ENCODE results near the gene TFAP2A. TPM values are rescaled to one million over a fixed set of nuclear protein-coding genes. Genes with fewer than 3 reads are reported as not detected.
A peak's percentile ranks its signal among the peaks of the same experiment; 100 is the strongest.

TFAP2A gene
- total RNA-seq, 1 experiment from 2014 or later: not detected

DNA sequence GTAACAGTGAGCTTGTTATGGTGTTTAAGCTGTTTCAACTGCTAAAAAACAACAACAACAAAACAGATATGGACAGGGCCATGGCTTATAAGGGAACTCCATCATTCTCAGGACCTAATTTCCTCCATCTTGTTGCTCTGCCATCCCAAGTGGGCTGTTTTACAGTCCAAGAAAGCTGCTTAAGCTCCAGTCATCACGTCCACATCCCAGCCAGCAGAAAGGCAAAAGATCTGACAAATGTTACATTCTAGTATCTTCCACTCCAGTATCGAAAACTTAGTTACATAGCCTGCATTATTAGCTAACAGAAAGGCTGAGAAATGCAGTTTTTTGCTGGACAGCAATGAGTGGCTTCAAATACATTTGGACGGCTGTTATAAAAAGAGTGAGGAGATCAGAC is 23.0 kb upstream of the TFAP2A start:
- Histone ChIP-seq H3K36me3 (replicated peaks; ENCODE audit: control insufficient read depth, insufficient read depth, low read length) (no peaks in the 10 kb centered on the region), H3K4me3 (ENCODE audit: insufficient read depth, low read depth, low read length) (no peak overlapping the region), H3K27me3 (ENCODE audit: control insufficient read depth, insufficient read depth, low read length) (no peaks in the 10 kb centered on the region)
- no peak for DNase-seq

DNA sequence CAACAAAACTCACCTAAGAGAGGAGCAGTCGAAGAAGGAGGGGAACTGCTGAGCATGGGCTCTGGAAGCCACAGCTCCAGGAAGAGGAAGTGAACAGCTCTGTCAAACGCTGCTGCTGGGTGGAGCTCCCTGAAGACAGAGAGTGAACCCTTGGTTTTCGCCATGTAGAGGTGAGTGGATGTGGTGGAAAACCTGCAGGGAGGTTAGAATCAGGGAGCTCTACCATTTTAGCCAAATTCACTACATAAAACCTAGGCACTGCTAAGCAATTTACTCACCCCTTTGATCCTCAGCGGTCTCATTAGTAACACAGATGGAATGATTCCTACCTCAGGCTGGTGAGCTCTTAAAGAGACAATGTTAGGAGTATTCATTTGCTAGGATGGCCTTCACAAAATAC is 19.4 kb upstream of the TFAP2A start:
- Histone ChIP-seq H3K4me3 (ENCODE audit: insufficient read depth, low read depth, low read length) (no peak overlapping the region), H3K27me3 (ENCODE audit: control insufficient read depth, insufficient read depth, low read length) (peaks cover 2% of the 10 kb centered on the region; the same call in 1 of the 2 replicates), H3K36me3 (replicated peaks; ENCODE audit: control insufficient read depth, insufficient read depth, low read length) (no peaks in the 10 kb centered on the region)
- no peak for DNase-seq

DNA sequence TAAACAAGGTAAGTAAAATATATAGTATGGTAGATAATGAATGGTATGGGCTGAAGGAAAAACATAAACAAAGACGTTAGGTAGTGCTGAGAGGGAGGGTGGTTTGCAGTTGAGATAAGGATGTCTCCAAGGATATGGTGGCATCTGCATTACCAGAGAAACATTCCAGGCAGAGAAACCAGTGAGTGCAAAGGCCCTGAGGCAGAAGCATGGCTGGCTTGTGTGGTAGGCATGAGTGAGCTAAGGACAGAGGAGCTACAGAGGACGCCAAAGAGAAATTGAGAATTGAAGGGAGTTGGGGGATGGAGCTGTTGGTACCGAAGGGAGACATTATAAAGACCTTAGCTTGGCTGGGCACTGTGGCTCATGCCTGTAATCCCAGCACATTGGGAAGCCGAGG is 18.4 kb upstream of the TFAP2A start:
- H3K36me3 ChIP-seq (replicated peaks; ENCODE audit: control insufficient read depth, insufficient read depth, low read length): no peaks in the 10 kb centered on the region
- no peak overlapping the region for H3K4me3 ChIP-seq (ENCODE audit: insufficient read depth, low read depth, low read length)
- no peak for DNase-seq
- H3K27me3 ChIP-seq (ENCODE audit: control insufficient read depth, insufficient read depth, low read length): peaks cover 9% of the 10 kb centered on the region

GRCh38 chr6:10431423-10432164 is 16.7 kb upstream of the TFAP2A start:
- Histone ChIP-seq H3K4me3 (ENCODE audit: insufficient read depth, low read depth, low read length) (no peak overlapping the region), H3K36me3 (replicated peaks; ENCODE audit: control insufficient read depth, insufficient read depth, low read length) (no peaks in the 10 kb centered on the region), H3K27me3 (ENCODE audit: control insufficient read depth, insufficient read depth, low read length) (peaks cover 26% of the 10 kb centered on the region)
- no peak for DNase-seq

DNA sequence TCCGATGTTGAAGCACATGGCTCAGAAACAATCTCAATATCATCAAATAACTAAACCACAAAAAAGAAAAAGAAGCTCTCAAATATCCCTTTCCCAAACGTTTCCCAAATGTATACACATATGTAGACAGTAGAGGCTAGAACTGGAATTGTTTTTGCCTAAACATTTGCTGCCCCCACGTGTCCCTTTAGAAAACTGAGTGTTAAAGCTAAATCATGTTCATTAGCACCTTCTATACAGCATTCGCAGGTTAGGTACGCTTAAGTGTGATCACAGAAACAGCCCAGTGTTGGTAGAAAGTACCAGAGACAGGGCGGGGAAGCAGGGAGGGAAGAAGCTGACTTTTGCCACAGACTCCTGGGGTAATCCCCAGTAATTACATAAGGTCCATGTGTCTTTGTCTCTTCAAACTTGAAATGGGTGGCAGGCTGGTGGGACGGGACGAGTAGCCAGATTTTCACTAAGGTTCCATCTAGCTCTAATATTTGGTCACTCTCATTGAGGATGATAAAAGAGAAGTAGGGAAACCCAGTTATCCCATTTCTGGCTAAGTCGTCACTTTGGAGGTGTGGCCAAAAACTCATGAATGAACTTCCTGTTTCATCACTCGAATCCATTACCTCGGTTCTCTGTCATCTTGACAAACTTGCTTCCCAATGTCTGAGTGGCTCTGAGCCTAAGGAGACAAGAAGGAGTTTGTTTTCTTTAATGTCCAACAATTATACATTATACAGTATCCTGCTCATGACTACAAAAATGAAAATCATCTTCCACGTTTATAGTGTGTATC is 15.0 kb upstream of the TFAP2A start:
- H3K36me3 ChIP-seq (replicated peaks; ENCODE audit: control insufficient read depth, insufficient read depth, low read length): no peaks in the 10 kb centered on the region
- peaks cover 44% of the 10 kb centered on the region for H3K27me3 ChIP-seq (ENCODE audit: control insufficient read depth, insufficient read depth, low read length)
- DNase-seq: peak; percentile 55
- H3K4me3 ChIP-seq (ENCODE audit: insufficient read depth, low read depth, low read length): no peak overlapping the region

DNA sequence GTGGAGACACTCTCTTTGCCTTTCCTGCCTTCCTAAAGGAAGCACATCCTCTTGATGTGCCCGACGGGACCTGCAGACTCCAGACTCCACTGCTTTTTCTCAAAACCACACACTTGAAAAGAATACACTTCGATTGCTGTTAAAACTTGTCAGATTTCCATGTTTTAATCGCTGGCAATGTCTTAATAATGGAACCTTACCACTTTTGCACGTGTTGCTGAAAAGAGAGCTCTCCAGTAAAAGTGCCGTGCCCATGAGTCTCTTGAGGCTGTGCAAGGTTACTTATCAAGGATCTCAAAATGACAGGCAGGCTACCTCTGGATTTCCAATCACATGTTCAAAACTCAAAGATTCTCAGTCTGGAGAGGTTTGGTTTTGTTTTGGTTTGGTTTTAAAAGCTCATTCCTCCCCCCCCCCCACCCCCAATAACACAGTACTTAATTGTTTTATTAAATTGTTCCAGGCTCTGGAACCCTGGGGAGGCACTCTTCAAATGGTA is 12.0 kb upstream of the TFAP2A start:
- no peak for DNase-seq
- Histone ChIP-seq H3K36me3 (replicated peaks; ENCODE audit: control insufficient read depth, insufficient read depth, low read length) (no peaks in the 10 kb centered on the region), H3K27me3 (ENCODE audit: control insufficient read depth, insufficient read depth, low read length) (peaks cover 74% of the 10 kb centered on the region), H3K4me3 (ENCODE audit: insufficient read depth, low read depth, low read length) (peak overlapping the region; percentile 33)

GRCh38 chr6:10425975-10426780 is 11.3 kb upstream of the TFAP2A start:
- peak overlapping the region; percentile 33 for H3K4me3 ChIP-seq (ENCODE audit: insufficient read depth, low read depth, low read length)
- H3K27me3 ChIP-seq (ENCODE audit: control insufficient read depth, insufficient read depth, low read length): peaks cover 81% of the 10 kb centered on the region
- H3K36me3 ChIP-seq (replicated peaks; ENCODE audit: control insufficient read depth, insufficient read depth, low read length): no peaks in the 10 kb centered on the region
- DNase-seq: peak; percentile 83

GRCh38 chr6:10425176-10425974 is 10.5 kb upstream of the TFAP2A start:
- DNase-seq: no peak
- H3K4me3 ChIP-seq (ENCODE audit: insufficient read depth, low read depth, low read length): peak overlapping the region; percentile 33
- peaks cover 89% of the 10 kb centered on the region for H3K27me3 ChIP-seq (ENCODE audit: control insufficient read depth, insufficient read depth, low read length)
- no peaks in the 10 kb centered on the region for H3K36me3 ChIP-seq (replicated peaks; ENCODE audit: control insufficient read depth, insufficient read depth, low read length)

DNA sequence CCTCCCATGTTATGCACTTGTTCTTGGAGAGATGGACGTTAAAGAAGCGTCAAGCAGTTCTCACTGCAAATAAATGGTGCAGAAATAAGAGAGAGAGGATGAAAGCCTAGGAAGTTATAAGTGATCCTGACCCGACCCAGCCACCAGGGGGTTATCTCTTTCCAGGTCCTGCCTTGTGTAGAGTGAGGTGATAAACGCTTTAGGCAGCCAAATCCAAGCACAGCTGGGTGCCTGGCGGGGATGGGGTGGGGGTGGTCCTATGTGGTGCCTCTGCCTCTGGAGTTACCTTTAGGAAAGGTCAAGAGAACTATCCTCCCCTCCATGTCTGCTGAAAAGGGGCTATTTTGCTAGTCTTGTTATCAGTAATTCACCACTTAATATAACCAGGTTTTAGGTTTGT is 9.2 kb upstream of the TFAP2A start:
- DNase-seq: peak; percentile 63
- H3K36me3 ChIP-seq (replicated peaks; ENCODE audit: control insufficient read depth, insufficient read depth, low read length): no peaks in the 10 kb centered on the region
- H3K4me3 ChIP-seq (ENCODE audit: insufficient read depth, low read depth, low read length): no peak overlapping the region
- peaks cover 100% of the 10 kb centered on the region for H3K27me3 ChIP-seq (ENCODE audit: control insufficient read depth, insufficient read depth, low read length)

- no peak for DNase-seq
- H3K4me3 ChIP-seq (ENCODE audit: insufficient read depth, low read depth, low read length): no peak overlapping the region
- no peaks in the 10 kb centered on the region for H3K36me3 ChIP-seq (replicated peaks; ENCODE audit: control insufficient read depth, insufficient read depth, low read length)
- H3K27me3 ChIP-seq (ENCODE audit: control insufficient read depth, insufficient read depth, low read length): peaks cover 100% of the 10 kb centered on the region
These were observed 7.8 kb upstream of the TFAP2A start for GRCh38 chr6:10422737-10423034.

GRCh38 chr6:10421921-10422736 is 7.3 kb upstream of the TFAP2A start:
- DNase-seq: peak; percentile 57
- Histone ChIP-seq H3K4me3 (ENCODE audit: insufficient read depth, low read depth, low read length) (no peak overlapping the region), H3K36me3 (replicated peaks; ENCODE audit: control insufficient read depth, insufficient read depth, low read length) (no peaks in the 10 kb centered on the region), H3K27me3 (ENCODE audit: control insufficient read depth, insufficient read depth, low read length) (peaks cover 100% of the 10 kb centered on the region)

DNA sequence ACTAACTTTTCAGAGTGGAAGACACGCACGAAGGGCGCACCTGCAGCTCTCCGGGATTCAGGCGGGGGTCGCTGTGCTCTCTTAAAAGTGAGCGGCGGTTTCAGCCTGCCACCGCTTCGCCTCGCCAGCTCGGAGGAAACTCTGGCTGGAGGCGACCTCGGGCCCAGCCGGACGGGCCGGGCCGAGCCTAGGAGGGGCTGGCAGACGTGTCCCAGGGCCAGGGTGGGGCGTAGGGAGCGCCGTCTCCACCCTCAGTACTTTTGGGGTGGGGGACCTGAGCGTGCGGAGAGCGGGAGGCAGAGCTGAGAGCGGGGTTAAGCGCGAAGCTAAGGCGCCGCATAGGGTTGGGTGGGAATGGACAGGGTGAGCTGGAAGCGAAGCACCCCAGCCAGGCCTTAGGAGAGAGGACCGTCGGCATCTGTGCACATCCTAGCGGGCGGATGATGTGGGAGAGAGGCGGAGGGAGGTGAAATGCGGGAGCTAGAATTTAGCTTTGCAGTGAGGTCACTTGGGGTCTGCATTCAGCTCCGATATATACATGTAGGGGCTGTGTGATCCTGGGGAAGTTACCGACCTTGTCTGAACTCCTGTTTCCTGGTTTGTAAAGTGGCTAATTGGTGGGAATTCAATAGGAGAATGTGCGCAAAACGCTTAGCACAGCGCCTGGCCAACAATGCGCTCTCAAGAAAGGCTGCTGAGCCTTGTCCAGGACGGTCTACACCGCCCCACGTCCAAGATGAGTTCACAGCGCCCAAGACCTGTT is 6.5 kb upstream of the TFAP2A start:
- no peak overlapping the region for H3K4me3 ChIP-seq (ENCODE audit: insufficient read depth, low read depth, low read length)
- peaks cover 100% of the 10 kb centered on the region for H3K27me3 ChIP-seq (ENCODE audit: control insufficient read depth, insufficient read depth, low read length)
- peak; percentile 86 for DNase-seq
- H3K36me3 ChIP-seq (replicated peaks; ENCODE audit: control insufficient read depth, insufficient read depth, low read length): no peaks in the 10 kb centered on the region

Measured in H7 (cell line).